ENCODE data around the gene EVI5. TPM values are rescaled to one million over a fixed set of nuclear protein-coding genes. Genes with fewer than 3 reads are reported as not detected.
"Not testable (repeated sequence)": the region's sequence is repeated elsewhere in the genome, so short reads cannot be mapped to it uniquely, and the experiment has no call there.

EVI5 gene
- total RNA-seq, 1 donor from 2014 or later = 19.8 TPM

DNA sequence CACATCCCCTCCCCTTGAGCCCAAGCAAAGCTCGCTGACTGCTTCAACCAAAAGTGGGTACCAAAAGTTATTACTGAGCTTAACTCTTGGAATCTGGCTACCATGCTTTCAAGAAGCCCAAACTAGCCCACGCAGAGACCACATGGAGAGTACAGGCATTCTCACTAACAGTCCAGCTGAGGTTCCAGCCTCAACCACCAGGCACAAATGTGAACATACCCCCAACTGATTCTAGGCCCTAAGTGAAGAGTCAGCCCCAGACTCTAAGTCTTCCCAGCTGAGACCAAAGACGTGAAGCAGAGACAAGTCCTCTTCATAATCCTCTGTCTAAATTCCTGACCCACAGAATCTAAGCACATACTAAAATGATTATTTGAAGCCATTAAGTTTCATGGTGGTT, 36.8 kb downstream of the EVI5 start:
- H3K9me3 ChIP-seq = no peaks in the 10 kb centered on the region
- intact Hi-C loops (cut with DNase I) = no loop called here

GRCh38 chr1:92747735-92748134, 37.2 kb downstream of the EVI5 start:
- intact Hi-C loops (cut with DNase I) = no loop called here
- DNase-seq (ENCODE audit: low spot score in 2 of 2) = no peak
- H3K4me1 ChIP-seq = no peaks in the 10 kb centered on the region
- no peaks in the 10 kb centered on the region for H3K27me3 ChIP-seq
- no peaks in the 10 kb centered on the region for H3K36me3 ChIP-seq
- no peak overlapping the region for H3K4me3 ChIP-seq
- no peak overlapping the region for H3K27ac ChIP-seq
- no peaks in the 10 kb centered on the region for H3K9me3 ChIP-seq
- TF ChIP-seq CTCF (IDR thresholded peaks at IDR 0.05) = no peak

More for the DNA sequence above, 36.8 kb downstream of the EVI5 start:
- no peaks in the 10 kb centered on the region for H3K27me3 ChIP-seq
- no peaks in the 10 kb centered on the region for H3K36me3 ChIP-seq
- H3K4me1 ChIP-seq = no peaks in the 10 kb centered on the region
- no peak for DNase-seq (ENCODE audit: low spot score in 2 of 2)
- no peak overlapping the region for H3K27ac ChIP-seq
- H3K4me3 ChIP-seq = no peak overlapping the region
- no peak for TF ChIP-seq CTCF (IDR thresholded peaks at IDR 0.05)

DNA sequence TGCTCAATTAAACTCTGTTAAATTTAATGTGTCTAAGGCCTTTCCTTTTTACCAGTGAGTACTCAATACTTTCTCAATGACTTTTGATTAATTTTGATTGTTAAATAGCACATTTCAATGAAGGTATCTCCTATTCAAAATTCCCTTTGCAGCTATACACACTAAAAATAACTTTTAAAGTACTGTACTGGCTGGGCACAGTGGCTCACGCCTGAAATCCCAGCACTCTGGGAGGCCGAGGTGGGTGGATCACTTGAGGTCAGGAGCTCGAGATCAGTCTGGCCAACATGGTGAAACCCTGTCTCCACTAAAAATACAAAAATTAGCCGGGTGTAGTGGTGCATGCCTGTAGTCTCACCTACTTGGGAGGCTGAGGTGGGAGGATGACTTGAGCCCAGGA, 38.7 kb downstream of the EVI5 start:
- H3K4me3 ChIP-seq; DNase-seq (ENCODE audit: low spot score in 2 of 2); intact Hi-C loops (cut with DNase I); H3K4me1 ChIP-seq; H3K36me3 ChIP-seq; H3K27me3 ChIP-seq; H3K27ac ChIP-seq; H3K9me3 ChIP-seq: not testable (repeated sequence)

DNA sequence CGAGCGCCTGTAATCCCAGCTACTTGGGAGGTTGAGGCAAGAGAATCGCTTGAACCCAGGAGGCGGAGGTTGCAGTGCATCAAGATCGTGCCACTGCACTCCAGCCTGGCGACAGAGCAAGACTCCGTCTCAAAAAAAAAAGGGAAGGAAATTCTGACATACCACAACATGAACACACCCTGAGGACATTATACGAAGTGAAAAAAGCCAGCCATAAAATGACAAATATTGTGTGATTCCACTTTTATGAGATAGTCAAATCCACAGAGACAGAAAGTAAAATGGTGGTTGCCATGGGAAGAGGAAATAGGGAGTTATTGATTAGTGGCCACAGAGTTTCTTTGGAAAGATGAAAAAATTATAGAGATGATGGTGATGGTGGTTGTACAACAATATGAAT, 41.7 kb downstream of the EVI5 start:
- no peak overlapping the region for H3K27ac ChIP-seq
- H3K36me3 ChIP-seq = no peaks in the 10 kb centered on the region
- TF ChIP-seq CTCF (IDR thresholded peaks at IDR 0.05) = no peak
- intact Hi-C loops (cut with DNase I) = no loop called here
- H3K9me3 ChIP-seq = no peaks in the 10 kb centered on the region
- H3K4me3 ChIP-seq = no peak overlapping the region
- H3K4me1 ChIP-seq = no peaks in the 10 kb centered on the region
- no peak for DNase-seq (ENCODE audit: low spot score in 2 of 2)
- H3K27me3 ChIP-seq = no peaks in the 10 kb centered on the region

- H3K36me3 ChIP-seq = peaks cover 0 to 4% of the 10 kb centered on the region in 2 donors
- TF ChIP-seq CTCF (IDR thresholded peaks at IDR 0.05) = no peak
- H3K27ac ChIP-seq = no peak overlapping the region
- no peaks in the 10 kb centered on the region for H3K9me3 ChIP-seq
- H3K4me3 ChIP-seq = no peak overlapping the region
- no peak for DNase-seq (ENCODE audit: low spot score in 2 of 2)
- intact Hi-C loops (cut with DNase I) = no loop called here
- no peaks in the 10 kb centered on the region for H3K4me1 ChIP-seq
- H3K27me3 ChIP-seq = no peaks in the 10 kb centered on the region
Observed at GRCh38 chr1:92739669-92740524, 45.0 kb downstream of the EVI5 start.

DNA sequence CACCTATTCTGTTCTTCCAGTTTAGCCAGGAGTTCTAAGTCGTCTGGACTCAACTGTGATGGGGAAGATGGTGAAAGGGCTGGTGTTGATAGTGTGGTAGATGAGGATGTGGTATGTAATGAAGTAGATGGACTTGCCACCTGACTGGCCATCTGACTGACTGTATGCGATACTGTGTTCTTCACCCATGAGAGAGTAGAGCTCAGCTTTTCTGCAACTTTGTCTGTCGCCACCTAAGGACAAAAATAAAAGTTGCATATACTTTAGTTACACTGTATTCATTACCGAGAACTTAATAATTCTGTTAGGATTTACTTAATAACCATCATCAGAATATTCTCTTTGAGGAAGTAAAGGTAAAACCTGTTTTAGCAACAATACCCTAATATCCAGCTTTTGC, 48.5 kb downstream of the EVI5 start:
- Histone ChIP-seq H3K36me3 (peaks cover 0 to 13% of the 10 kb centered on the region in 2 donors), H3K4me1 (no peaks in the 10 kb centered on the region), H3K4me3 (no peak overlapping the region), H3K9me3 (no peaks in the 10 kb centered on the region), H3K27me3 (no peaks in the 10 kb centered on the region), H3K27ac (no peak overlapping the region)
- intact Hi-C loops (cut with DNase I) = no loop called here
- peak in 1 of 3 experiments; percentile 22 for TF ChIP-seq CTCF (IDR thresholded peaks at IDR 0.05)
- no peak for DNase-seq (ENCODE audit: low spot score in 2 of 2)
